Tracheal epithelial cell (primary cell): ENCODE data around the gene ATPAF2. TPM values are rescaled to one million over a fixed set of nuclear protein-coding genes. Genes with fewer than 3 reads are reported as not detected.

ENCODE experiments used
- total RNA-seq: library from RNA; depleted of rRNA; stranded (reverse); fragments of >200 nt; gene quantifications from 2 replicates; pipeline ENCODE4 v1.2.1, GENCODE V29; 2014

ATPAF2 gene
- total RNA-seq = 8.7 and 12.5 TPM in 2 replicates

GRCh38 chr17:18038861-18039534, at the start of gene ATPAF2, which contains the start of gene GID4:
ATPAF2 (minus strand) TSS chr17:18039168; CDS start chr17:18039013, 155 bp downstream.
GID4 (plus strand) TSS chr17:18039408; CDS start chr17:18039465, 57 bp downstream.

GRCh38 chr17:18087610-18088491, 48.9 kb upstream of the ATPAF2 start, which contains the start of gene DRG2:
DRG2 (plus strand) TSS chr17:18087948; CDS start chr17:18088024, 76 bp downstream.

GRCh38 chr17:17972126-17972951, 66.6 kb downstream of the ATPAF2 start, which contains the start of the genes DRC3 and TOM1L2:
DRC3 (plus strand) TSS chr17:17972862; CDS start chr17:17977599, 4,737 bp downstream.
TOM1L2 (minus strand) TSS chr17:17972400; CDS start chr17:17972313, 87 bp downstream.

Other genes starting within 250 kb of the ATPAF2 start
- 57.8 and 123 TPM in 2 replicates for gene SREBF1, start 202.2 kb downstream of the ATPAF2 start, total RNA-seq
- gene TOM1L2, start 66.8 kb downstream of the ATPAF2 start, total RNA-seq = 11.6 and 12.4 TPM in 2 replicates
- gene DRC3, start 66.3 kb downstream of the ATPAF2 start, total RNA-seq = under 0.01 and 0.43 TPM in 2 replicates
- 11.3 and 12.0 TPM in 2 replicates for gene GID4, start 240 bp upstream of the ATPAF2 start, total RNA-seq
- gene DRG2, start 48.8 kb upstream of the ATPAF2 start, total RNA-seq = 24.1 and 35.4 TPM in 2 replicates
- under 0.01 TPM in 2 replicates for gene MYO15A, start 69.6 kb upstream of the ATPAF2 start, total RNA-seq
- gene ALKBH5, start 144.7 kb upstream of the ATPAF2 start, total RNA-seq = 103 and 130 TPM in 2 replicates
- 26.6 and 33.3 TPM in 2 replicates for gene LLGL1, start 186.5 kb upstream of the ATPAF2 start, total RNA-seq
- 354 and 405 TPM in 2 replicates for gene FLII, start 219.6 kb upstream of the ATPAF2 start, total RNA-seq
- 17.9 and 30.8 TPM in 2 replicates for gene MIEF2, start 221.5 kb upstream of the ATPAF2 start, total RNA-seq